HG03196 (cell line): ENCODE results near the gene BDH2.

Source experiments
- ATAC-seq: cut with Tn5 transposase; IDR thresholded peaks from one replicate; pipeline ENCODE4 v1.9.1; 2021; ENCODE audit not compliant: unreplicated experiment

BDH2 gene

GRCh38 chr4:103099691-103100392 is at the start of gene BDH2:
Gene BDH2, minus strand, starts transcription at chr4:103099834. Its CDS starts 3,580 bp downstream, at chr4:103096254.
- peak; percentile 95 for ATAC-seq

DNA sequence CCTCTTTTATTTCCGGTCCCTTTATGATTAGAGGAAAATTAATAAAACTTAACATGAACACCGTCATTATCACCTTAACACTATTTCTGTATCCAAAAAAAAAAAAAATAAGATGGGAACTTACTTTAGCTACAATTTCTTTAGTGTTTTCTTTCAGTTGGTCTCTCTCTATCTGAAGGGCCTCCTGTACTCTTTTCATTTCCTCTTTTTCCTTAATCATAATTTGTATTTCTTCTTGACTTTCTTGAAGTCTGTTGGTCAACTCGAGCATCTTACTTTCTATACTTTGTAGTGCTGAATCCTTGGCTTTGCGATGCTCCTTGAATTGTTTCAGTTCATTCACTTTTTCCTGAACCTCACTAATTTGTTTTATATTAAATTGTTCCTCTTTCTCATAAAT is 45.3 kb upstream of the BDH2 start:
- ATAC-seq = no peak

- no peak for ATAC-seq
These were observed 37.8 kb upstream of the BDH2 start for GRCh38 chr4:103137446-103137827.

DNA sequence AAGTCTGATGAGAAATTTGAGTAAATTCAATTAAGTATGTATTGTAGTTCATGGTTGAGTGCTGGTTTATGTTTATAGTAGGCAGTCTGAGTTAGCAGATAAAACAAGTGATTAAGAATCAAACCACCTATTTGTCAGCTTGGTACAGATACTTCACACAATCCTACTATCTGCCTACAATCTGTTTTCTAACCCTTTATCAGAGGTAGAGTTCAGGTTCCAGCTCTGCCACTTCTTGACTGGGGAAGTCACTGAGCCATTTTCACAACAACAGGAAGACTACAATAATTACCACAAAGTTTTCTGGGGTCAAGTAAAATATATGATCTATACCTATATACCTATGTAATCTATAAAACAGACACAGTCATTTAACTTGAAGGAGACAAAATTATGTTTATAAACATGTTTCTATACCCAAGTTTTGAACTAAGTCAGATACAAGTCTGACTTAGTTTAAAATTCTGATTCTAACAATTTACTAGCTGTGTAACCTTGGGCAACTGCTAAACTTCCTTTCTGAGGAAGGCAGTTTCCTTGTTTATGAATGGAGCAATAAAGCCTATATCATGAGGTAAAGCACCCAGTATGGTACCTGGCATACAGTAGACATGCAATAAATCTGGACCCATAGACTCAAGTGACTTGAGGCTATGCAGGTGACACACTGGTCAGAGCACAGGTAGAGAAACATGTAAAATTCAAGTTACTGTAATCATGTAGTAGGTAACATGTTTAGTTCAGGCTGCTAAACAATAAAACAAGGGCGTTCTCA is 37.2 kb upstream of the BDH2 start:
- no peak for ATAC-seq

GRCh38 chr4:103129174-103129573 is 29.5 kb upstream of the BDH2 start:
- no peak for ATAC-seq

DNA sequence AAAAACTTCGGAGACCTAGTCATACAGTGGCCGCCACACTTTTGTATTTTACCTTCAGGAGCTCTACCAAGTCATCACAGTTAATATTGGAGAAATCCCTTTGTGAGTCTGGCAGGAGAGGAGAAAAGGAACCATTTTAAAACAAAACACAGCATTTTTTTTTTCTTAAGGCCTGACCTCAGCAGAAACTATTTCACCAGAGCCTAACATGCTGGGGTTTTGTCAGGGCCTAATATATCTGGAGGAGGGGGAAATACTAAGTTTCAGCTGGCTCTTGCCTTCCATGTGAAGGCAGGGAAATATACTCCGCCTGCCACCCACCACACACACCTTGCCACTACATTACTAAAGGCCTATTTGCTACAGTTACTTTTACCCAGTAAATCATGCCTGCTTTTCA is 26.5 kb upstream of the BDH2 start:
- no peak for ATAC-seq

DNA sequence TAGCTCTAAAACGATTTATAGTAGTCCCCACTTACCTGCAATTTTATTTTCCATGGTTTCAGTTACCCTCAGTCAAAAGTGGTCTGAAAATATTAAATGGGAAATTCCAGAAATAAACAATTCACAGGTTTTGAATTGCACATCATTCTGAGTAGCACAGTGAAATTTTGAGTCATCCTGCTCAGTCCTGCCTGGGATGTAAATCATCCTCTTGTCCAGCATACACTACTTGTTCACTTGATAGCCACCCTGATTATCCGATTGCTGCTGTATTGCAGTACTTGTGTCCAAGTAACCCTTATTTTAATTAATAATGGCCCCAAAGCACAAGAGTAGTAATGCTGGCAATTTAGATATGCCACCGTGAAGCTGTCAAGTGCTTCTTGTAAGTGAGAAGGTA is 23.5 kb upstream of the BDH2 start:
- no peak for ATAC-seq

- no peak for ATAC-seq
These were observed 18.5 kb upstream of the BDH2 start for GRCh38 chr4:103118166-103118565.

GRCh38 chr4:103111598-103111997 is 12.0 kb upstream of the BDH2 start:
- ATAC-seq = no peak

- no peak for ATAC-seq
These were observed 8.9 kb upstream of the BDH2 start for GRCh38 chr4:103108542-103108941.

GRCh38 chr4:103105558-103106356 is 6.1 kb upstream of the BDH2 start:
- ATAC-seq = no peak

- ATAC-seq = no peak
These were observed 5.3 kb upstream of the BDH2 start for GRCh38 chr4:103104886-103105285.

- no peak for ATAC-seq
These were observed 1.1 kb upstream of the BDH2 start for GRCh38 chr4:103100691-103101090.

GRCh38 chr4:103098756-103099440 is 736 bp downstream of the BDH2 start:
- no peak for ATAC-seq

GRCh38 chr4:103098341-103098740 is 1.3 kb downstream of the BDH2 start:
- ATAC-seq = no peak

DNA sequence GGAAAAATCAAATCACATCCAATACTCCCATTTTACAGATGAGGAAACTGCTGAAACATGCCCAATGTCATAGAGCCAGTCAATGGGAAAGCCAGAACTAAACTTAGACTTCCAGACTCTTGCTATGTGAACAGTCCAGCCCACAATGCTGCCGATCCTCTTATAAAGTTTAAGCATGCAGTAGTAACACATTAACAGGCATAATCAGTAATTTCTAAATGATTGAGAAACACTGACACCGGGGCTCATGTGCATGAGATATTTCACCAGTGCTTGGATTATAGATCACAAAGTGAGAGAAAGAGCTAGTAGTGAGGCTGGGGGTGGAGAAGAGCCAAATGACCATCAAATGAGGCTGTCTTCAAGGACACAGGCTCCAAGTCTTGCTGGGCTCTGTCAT is 2.5 kb downstream of the BDH2 start:
- ATAC-seq = no peak

GRCh38 chr4:103095080-103095479 is 4.6 kb downstream of the BDH2 start:
- ATAC-seq = no peak

DNA sequence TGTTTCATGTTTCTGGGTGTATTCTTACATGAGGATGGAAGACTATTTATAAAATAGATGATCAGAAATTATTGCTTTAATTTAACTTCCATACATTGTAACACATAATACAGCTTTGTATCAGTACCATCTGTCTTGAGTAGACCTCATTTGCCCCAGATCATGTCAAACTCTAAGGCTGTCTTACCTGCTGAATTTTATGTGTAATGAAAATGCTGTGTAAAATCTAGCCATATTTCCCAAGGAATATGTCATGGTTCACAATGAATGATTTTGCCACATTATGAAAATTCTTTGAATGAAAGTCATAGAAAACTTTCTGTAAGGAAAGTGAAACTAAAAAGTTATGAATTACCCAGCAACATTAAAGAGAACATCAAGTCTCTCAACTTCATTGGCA is 7.4 kb downstream of the BDH2 start:
- ATAC-seq = no peak

DNA sequence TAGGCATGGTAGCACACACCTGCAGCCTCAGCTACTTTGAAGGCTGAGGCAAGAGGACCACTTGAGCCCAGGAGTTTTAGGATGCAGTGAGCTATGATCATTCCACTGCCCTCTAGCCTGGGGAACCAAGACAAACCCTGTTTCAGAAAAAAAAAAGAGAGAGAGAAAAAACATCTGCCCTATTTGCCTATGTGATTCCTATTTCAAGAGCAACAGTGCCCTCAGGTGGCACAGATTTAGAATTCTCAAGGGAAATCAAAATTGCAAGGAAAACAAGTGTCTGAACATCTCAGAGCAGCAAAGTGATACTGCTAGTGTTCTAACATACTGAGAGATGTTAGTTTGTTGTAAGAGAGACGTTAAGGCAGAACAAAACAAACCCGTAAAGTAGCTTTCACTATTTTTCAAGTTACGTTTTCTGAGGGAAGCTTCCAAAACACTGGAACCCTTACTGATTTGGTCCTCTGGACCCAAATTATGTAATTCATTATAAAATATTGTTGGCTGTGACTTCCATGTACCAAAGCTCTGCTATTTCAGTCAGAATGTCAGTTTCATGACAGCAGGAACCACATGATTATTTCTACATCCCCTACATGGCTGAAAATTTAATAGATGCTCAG is 7.9 kb downstream of the BDH2 start:
- ATAC-seq = peak; percentile 85

GRCh38 chr4:103089481-103089880 is 10.2 kb downstream of the BDH2 start:
- no peak for ATAC-seq

- ATAC-seq = no peak
These were observed 13.1 kb downstream of the BDH2 start for GRCh38 chr4:103086551-103086950.
